HG02759 (cell line): Measurements from ENCODE around the gene OR2T12.
"Not testable (repeated sequence)": the region's sequence is repeated elsewhere in the genome, so short reads cannot be mapped to it uniquely, and the experiment has no call there.

Source experiments
- ATAC-seq: cut with Tn5 transposase; IDR thresholded peaks from one replicate; pipeline ENCODE4 v1.9.1; 2021; ENCODE audit warnings: mild to moderate bottlenecking, moderate library complexity; ENCODE audit not compliant: unreplicated experiment

Gene OR2T12, protein sequence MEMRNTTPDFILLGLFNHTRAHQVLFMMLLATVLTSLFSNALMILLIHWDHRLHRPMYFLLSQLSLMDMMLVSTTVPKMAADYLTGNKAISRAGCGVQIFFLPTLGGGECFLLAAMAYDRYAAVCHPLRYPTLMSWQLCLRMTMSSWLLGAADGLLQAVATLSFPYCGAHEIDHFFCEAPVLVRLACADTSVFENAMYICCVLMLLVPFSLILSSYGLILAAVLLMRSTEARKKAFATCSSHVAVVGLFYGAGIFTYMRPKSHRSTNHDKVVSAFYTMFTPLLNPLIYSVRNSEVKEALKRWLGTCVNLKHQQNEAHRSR

DNA sequence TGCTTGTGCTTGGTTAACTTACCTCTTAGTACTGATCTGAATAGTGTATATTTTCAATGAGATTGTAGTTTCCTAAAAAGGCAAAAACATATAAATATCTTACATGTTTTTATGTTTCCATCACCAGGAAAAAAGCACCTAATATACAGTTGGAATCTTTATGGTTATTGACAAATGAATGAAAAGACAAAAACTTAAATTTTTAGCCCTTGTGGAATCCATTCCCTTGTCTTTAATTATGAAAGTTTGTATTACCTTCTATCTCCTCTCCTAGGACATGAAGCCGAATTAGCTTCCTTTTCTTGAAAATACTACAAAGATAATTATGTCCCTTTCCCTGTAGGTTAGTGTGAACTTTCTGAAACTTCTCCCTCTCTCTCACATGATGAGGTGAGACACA is at the start of gene OR2T12:
OR2T12 (minus strand) TSS at position 101 of the 400 bp plus-strand sequence. CDS start 7,846 bp downstream, outside the sequence.
- ATAC-seq: no peak

DNA sequence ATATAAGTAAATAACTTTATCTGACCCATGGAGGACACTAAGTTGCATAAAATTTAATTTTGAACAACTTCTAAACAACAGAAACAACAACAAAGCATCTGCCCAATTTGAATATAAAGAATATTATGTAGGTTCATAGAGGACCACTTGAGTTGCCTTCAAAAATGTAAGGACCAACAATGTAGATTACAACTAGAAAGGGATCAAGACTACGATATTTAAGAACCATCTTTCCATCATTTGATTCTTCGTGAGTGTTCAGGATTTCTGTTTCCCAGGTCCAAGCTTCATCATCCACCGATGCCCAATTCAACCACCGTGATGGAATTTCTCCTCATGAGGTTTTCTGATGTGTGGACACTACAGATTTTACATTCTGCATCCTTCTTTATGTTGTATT is 45.3 kb upstream of the OR2T12 start, which contains the start of gene OR14C36:
OR14C36 (plus strand) TSS at position 301 of the 400 bp plus-strand sequence; CDS start at position 301, 0 bp downstream.
- ATAC-seq: no peak

DNA sequence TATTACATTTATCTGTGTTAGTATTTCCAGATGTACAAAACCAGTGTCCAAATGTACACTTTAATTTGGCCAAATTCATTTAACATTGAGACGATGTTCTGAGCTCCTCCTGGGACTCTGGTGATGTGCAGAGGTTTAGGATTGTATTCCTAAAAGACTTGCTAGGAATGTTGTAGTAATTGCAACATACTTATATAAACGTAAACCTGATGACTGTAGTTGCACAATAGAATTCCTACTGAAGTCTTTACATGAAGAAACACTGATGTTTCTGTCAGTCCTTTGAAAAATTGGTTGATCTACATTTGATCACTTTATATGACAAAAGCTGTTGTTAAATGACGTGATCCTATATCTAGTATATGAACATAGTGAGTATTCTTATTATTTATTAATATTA is 40.2 kb upstream of the OR2T12 start:
- no peak for ATAC-seq

DNA sequence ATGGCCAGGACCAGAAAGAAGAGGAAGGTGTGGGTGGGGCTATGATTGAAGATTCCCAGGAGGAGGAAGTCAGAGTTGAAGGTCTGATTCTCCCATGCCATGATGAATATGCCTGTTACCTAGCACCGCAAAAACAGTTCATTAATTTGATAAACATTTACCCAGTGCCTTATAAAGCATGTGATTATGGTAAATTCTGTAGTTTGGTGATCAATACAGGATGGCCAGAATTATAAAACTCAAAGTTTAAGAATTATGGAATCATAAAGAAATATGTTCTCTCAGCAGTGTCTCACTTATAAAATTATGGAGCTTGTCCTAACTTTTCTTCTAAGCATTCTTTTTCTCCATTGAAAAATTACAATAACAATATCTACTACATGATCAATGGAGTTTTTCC is 21.2 kb upstream of the OR2T12 start, which contains the start of gene OR2M7:
OR2M7 (minus strand) TSS at position 101 of the 400 bp plus-strand sequence; CDS start at position 101, 0 bp downstream.
- ATAC-seq: no peak

DNA sequence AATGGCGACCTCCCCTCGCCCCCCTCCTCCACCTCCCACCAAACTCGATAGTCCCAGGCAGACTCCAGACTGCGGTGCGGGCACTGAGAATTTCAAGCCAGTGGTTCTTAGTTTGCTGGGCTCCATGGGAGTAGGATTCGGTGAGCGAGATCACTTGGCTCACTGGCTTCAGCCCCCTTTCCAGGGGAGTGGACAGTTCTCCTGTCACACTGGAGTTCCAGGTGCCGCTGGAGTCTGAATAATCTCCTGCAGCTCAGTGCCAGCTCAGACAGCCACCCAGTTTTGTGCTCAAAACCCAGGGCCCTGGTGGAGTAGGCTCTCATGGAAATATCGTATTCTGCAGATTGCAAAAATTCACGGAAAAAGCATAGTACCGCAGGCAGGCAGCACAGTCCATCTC is 13.6 kb upstream of the OR2T12 start:
- no peak for ATAC-seq

DNA sequence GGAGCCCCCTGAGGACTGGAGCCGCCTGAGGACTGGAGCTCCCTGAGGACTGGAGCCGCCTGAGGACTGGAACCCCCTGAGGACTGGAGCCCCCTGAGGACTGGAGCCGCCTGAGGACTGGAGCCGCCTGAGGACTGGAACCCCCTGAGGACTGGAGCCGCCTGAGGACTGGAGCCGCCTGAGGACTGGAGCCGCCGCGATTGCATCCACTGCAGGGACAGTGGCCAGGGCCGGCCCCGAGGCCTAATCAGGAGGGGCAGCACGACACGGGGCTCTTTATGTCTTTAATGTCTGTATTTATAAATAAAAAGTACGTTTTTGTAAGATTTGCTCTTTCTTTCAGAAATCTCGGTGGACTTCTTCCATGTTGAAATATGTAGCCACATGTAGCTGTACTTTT is 3.5 kb upstream of the OR2T12 start:
- ATAC-seq: not testable (repeated sequence)

DNA sequence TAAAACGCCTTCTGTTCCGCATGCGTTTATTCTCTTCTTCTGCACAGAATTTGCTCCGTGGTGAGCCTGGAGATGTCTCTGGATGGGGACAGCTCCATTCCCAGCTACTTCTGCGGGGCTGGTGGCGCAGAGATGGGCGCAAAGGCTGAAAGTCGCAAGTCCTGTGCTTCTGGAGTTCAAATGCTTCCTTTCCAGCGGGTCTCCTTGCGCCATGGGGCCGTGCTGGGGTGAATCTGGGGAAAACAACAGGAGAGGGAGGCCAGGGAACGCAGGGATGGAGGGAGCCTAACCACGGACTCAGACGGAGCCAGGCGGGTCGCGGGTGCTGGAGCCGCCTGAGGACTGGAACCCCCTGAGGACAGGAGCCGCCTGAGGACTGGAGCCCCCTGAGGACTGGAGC is 2.9 kb upstream of the OR2T12 start:
- no peak for ATAC-seq

DNA sequence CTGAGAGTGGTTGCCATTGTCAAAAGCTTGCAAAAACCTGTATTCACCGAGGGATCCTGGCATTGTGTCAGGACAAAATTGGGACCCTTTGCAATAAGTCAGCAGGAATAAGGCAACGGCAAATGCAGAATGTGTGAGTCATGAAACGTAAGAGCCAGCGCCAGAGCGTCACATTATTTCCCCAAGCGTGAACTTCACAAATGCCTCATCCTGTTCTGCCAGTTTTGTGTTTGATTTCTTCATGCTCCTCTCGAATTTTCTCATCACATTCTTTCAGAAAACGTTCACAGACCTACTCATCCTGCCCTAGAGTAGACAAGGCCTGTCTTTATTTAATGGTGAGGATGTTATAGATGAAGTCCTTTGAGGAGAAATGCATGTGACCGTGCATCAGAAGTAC is 2.4 kb upstream of the OR2T12 start:
- not testable (repeated sequence) for ATAC-seq

DNA sequence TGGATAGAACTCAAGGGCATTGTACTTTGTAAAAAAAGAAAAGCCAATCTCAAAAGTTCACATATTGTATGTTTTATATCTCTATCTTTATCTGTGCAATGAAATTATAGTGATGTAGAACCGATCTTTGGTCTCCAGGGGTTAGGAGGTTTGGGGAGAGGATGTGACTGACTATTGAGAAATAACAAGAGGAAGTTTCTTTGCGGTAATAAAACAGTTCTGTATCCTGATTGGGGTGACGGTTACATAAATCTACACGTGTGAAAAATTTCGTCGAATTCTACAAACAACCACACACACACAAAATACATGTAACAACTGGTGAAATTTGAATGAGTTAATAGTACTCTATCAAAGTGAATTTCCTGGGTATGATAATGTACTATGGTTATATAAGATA is 14.8 kb downstream of the OR2T12 start:
- ATAC-seq: no peak

DNA sequence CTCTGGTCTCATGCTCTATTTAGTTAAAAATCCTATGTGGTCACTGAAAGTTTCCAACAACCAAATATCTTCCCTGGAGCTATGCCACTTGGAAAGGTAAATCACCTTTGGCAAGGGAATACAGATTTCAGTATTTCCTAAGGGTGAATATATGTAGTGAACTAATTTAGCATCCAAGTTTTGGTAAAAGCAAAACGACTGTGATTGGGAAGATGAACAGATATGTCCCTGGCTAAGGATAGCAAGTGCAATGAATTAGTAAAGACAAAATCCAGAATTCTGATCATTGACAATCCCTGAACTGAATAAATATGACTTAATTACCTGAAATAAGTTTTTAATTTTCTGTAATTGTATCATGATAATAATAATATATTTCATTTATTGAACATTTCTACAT is 25.3 kb downstream of the OR2T12 start, which contains the start of gene OR2T33:
OR2T33 (minus strand) TSS at position 101 of the 400 bp plus-strand sequence. CDS start 4,162 bp downstream, outside the sequence.
- ATAC-seq: no peak

DNA sequence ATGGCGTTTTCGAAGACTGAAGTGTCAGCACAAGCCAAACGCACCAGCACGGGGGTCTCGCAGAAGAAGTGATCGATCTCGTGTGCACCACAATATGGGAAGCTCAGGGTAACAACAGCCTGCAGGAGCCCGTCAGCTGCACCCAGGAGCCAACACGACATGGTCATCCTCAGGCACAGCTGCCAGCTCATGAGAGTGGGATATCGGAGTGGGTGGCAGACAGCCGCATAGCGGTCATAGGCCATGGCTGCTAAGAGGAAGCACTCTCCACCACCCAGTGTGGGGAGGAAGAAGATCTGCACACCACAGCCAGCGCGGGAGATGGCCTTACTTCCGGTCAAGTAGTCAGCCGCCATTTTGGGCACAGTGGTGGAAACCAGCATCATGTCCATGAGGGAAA is 30.0 kb downstream of the OR2T12 start:
- not testable (repeated sequence) for ATAC-seq

DNA sequence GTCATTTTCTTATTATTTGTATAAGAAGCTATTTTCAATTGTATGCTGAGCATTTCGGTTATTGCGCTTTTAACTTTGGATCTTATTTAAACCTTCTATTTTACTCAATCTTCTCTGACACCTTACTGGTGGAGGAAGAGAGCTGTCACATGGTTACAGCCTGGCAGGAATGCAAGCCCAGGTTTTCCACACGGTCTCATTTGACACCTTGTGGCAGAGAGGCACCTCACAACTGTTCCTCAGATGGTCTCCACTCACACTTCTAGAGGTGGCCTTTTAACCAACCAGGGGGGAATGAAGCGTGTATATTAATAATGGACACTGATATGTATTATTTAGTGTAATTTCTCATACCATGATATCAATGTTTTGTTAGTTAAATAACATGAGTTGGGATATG is 35.0 kb downstream of the OR2T12 start:
- ATAC-seq: no peak

DNA sequence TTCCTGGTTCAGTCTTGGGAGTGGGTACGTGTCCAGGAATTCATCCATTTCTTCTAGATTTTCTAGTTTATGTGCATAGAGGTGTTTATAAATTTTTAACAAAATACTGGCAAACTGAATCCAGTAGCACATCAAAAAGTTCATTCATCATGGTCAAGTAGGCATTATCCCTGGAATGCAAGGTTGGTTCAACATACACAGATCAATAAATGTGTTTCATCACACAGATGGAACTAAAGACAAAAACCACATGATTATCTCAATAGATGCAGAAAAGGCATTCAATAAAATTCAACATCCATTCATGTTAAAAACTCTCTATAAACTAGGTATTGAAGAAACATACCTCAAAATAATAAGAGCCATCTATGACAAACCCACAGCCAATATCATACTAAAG is 43.9 kb downstream of the OR2T12 start:
- not testable (repeated sequence) for ATAC-seq

DNA sequence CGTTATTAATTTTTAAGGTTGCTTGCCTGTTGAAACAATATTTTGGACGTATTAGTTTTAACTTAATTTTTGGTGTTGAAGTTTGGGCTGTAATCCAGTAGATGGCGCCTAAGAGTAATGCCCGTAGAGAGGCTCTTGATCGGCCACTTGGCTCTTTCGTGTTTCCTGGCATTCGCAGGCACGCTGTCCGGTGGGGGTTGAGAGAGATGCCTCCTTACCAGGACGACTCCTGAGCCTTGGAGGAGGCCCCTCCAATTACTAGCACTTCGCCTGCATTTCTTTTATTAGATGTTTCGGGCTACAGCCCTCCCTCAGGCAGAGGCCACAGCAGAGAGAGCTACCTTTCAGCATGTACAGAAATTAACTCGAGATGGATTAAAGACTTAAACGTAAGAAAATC is 60.0 kb downstream of the OR2T12 start:
- peak; percentile 83 for ATAC-seq
